Measurements from ENCODE around the gene COL17A1.

Gene COL17A1

GRCh38 chr10:103991393-103992128 is 94.1 kb downstream of the COL17A1 start:
- DNase-seq: no peak
- Histone ChIP-seq H3K9me3 (no peaks in the 10 kb centered on the region), H3K36me3 (peaks cover 12 to 16% (median 14%) of the 10 kb centered on the region in 3 donors), H3K4me3 (no peak overlapping the region), H3K4me1 (peaks cover 0 to 10% (median 0%) of the 10 kb centered on the region in 4 donors), H3K27me3 (no peaks in the 10 kb centered on the region), H3K27ac (no peak overlapping the region)
- no peak for TF ChIP-seq CTCF (IDR thresholded peaks at IDR 0.05)
- intact Hi-C loops (cut with DNase I; ENCODE audit: low total_unique reads): no loop called here

DNA sequence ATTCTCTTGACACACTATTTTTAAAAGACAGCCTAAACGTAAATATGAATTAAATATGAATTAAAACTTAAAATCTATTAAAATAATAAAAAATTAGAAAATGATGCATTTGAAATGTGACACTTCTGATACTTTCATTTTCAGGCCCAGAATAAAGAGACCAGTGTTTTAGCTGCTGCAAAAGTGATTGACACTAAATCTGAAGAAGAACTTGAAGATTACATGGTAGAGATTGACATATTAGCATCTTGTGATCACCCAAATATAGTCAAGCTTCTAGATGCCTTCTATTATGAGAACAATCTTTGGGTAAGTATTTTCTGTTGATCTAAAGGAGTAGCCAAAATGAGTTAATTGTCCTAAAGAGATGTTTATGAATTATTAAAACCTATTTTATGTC is 95.1 kb downstream of the COL17A1 start:
- no peak for TF ChIP-seq CTCF (IDR thresholded peaks at IDR 0.05)
- Histone ChIP-seq H3K36me3 (peaks cover 12 to 16% (median 12%) of the 10 kb centered on the region in 3 donors), H3K4me3 (no peak overlapping the region), H3K9me3 (no peaks in the 10 kb centered on the region), H3K27ac (no peak overlapping the region), H3K27me3 (no peaks in the 10 kb centered on the region), H3K4me1 (peaks cover 0 to 20% (median 0%) of the 10 kb centered on the region in 4 donors)
- DNase-seq: no peak
- intact Hi-C loops (cut with DNase I; ENCODE audit: low total_unique reads): no loop called here

DNA sequence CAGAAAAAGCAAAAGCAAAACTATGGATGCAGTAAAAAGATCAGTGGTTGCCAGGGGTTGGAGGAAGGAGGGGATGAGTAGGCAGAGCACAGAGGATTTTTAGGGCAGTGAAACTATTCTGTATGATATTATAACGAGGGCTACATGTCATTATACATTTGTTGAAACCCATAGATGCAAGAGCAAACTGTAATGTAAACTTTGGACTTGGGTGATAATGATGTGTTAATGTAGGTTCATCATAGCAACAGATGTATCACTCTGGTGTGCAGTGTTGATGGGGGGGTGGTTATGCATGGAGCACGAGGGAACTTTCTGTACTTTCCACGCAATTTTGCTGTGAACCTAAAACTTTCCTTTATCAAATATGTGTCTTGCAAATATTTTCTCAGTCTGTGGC is 95.6 kb downstream of the COL17A1 start:
- TF ChIP-seq CTCF (IDR thresholded peaks at IDR 0.05): no peak
- Histone ChIP-seq H3K9me3 (no peaks in the 10 kb centered on the region), H3K27me3 (no peaks in the 10 kb centered on the region), H3K36me3 (peaks cover 12 to 16% (median 12%) of the 10 kb centered on the region in 3 donors), H3K4me3 (no peak overlapping the region), H3K4me1 (peaks cover 0 to 24% (median 0%) of the 10 kb centered on the region in 4 donors), H3K27ac (no peak overlapping the region)
- DNase-seq: no peak
- intact Hi-C loops (cut with DNase I; ENCODE audit: low total_unique reads): no loop called here

DNA sequence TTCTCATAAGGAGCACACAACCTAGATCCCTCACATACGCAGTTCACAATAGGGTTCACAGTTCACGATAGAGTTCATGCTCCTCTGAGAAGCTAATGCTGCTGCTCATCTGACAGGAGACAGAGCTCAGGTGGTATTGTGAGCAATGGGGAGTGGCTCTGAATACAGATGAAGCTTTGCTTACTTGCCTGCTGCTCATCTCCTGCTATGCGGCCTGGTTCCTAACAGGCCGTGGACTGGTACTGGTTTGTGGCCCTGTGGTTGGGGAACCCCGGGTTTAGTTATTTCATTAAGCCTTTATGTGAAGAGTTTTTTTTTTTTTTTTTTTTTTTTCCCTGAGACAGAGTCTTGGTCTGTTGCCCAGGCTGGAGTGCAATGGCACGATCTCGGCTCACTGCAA is 99.3 kb downstream of the COL17A1 start:
- TF ChIP-seq CTCF (IDR thresholded peaks at IDR 0.05): no peak
- H3K27ac ChIP-seq: no peak overlapping the region
- intact Hi-C loops (cut with DNase I; ENCODE audit: low total_unique reads): no loop called here

DNA sequence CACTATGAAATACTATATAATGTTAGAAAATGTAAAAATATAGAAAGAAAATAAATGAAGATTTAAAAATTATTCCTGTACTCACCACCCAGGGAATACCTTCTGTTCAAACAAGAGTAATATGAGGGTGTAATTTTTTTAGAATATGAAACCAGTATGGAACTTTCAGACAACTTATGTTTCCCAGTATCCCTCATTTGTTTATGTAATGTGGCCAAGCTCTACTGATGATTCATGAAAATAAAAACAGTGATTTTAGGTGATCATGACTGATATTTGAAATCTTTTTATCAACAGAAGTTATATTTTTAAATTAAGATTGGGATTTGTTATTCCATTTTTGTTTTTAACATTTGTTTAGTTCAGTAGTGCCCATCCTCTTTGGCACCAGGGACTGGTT is 100.0 kb downstream of the COL17A1 start:
- H3K9me3 ChIP-seq: no peaks in the 10 kb centered on the region
- intact Hi-C loops (cut with DNase I; ENCODE audit: low total_unique reads): no loop called here
- no peaks in the 10 kb centered on the region for H3K36me3 ChIP-seq
- no peak for TF ChIP-seq CTCF (IDR thresholded peaks at IDR 0.05)
- no peaks in the 10 kb centered on the region for H3K27me3 ChIP-seq
- no peak for DNase-seq
- no peak overlapping the region for H3K27ac ChIP-seq
- peaks cover 0 to 54% (median 7%) of the 10 kb centered on the region in 4 donors for H3K4me1 ChIP-seq
- H3K4me3 ChIP-seq: no peak overlapping the region

More for the DNA sequence above, 99.3 kb downstream of the COL17A1 start:
- Histone ChIP-seq H3K27me3 (no peaks in the 10 kb centered on the region), H3K36me3 (no peaks in the 10 kb centered on the region), H3K4me1 (peaks cover 0 to 54% (median 7%) of the 10 kb centered on the region in 4 donors), H3K9me3 (no peaks in the 10 kb centered on the region), H3K4me3 (no peak overlapping the region)
- DNase-seq: no peak

Data from tibial artery (tissue), 4 donors.